HepG2 (cell line): ENCODE results near the gene TSNAXIP1. TPM values are rescaled to one million over a fixed set of nuclear protein-coding genes. Genes with fewer than 3 reads are reported as not detected.

Source experiments
- ARNT ChIP-seq: fragments of 450-650 bp; IDR thresholded peaks from 2 replicates; pipeline ENCODE4 v1.6.1; 2017
- CENPX ChIP-seq: sonication (generic); formaldehyde crosslinking; IDR thresholded peaks from 2 replicates; pipeline ENCODE4 v1.9.0; 2021; ENCODE audit warnings: mild to moderate bottlenecking, missing genetic modification reagents, moderate library complexity
- ISL2 ChIP-seq: sonication (generic); formaldehyde crosslinking; IDR thresholded peaks from 2 replicates; pipeline ENCODE4 v1.5.0; 2020; ENCODE audit warnings: missing genetic modification reagents
- JUNB ChIP-seq: sonication (generic); formaldehyde crosslinking; IDR thresholded peaks from 2 replicates; pipeline ENCODE4 v1.8.0; 2022; ENCODE audit warnings: missing genetic modification reagents, mild to moderate bottlenecking, borderline replicate concordance
- MAFF ChIP-seq: IDR thresholded peaks from 2 replicates; pipeline ENCODE4 v1.6.1; 2011; ENCODE audit warnings: low read depth, low read length, improper control_type of control experiment
- MED13 ChIP-seq: sonication (generic); formaldehyde crosslinking; IDR thresholded peaks from 2 replicates; pipeline ENCODE4 v1.5.0; 2020; ENCODE audit warnings: missing genetic modification reagents
- PAX8 ChIP-seq: sonication (generic); formaldehyde crosslinking; IDR thresholded peaks from 2 replicates; pipeline ENCODE4 v1.8.0; 2022; ENCODE audit warnings: mild to moderate bottlenecking, missing genetic modification reagents, borderline replicate concordance
- TRIM24 ChIP-seq: sonication (generic); formaldehyde crosslinking; IDR thresholded peaks from 2 replicates; pipeline ENCODE4 v1.8.0; 2022; ENCODE audit warnings: mild to moderate bottlenecking, missing genetic modification reagents
- ZMYM4 ChIP-seq: sonication (generic); formaldehyde crosslinking; IDR thresholded peaks from 2 replicates; pipeline ENCODE4 v1.8.1; 2023; ENCODE audit warnings: mild to moderate bottlenecking, missing genetic modification reagents
- ZNF432 ChIP-seq: sonication (generic); formaldehyde crosslinking; IDR thresholded peaks from 2 replicates; pipeline ENCODE4 v1.5.0; 2020; ENCODE audit warnings: missing genetic modification reagents, mild to moderate bottlenecking, borderline replicate concordance
- ZNF7 ChIP-seq: IDR thresholded peaks from 2 replicates; pipeline ENCODE4 v1.6.1; 2016; ENCODE audit warnings: missing biosample characterization, missing genetic modification reagents
- ZSCAN31 ChIP-seq: sonication (generic); formaldehyde crosslinking; IDR thresholded peaks from 2 replicates; pipeline ENCODE4 v1.5.0; 2020; ENCODE audit warnings: low read depth, mild to moderate bottlenecking, missing genetic modification reagents
- polyA plus RNA-seq, 8 experiments: library from polyadenylated mRNA; depleted of rRNA in 3 of 8; stranded (reverse) in 7 of 8; unstranded in 1 of 8; fragments of >200 nt; fragmentation: Illumina TruSeq in 4 of 8; extraction: Trizol in 4 of 8; gene quantifications; 2 replicates each; pipeline versions ENCODE4 v1.2.1 to v1.2.3, GENCODE V29; 2011 to 2016; ENCODE audit warnings: low read depth in 4 of 8, missing spikeins in 1 of 8, mixed read lengths in 1 of 8; ENCODE audit not compliant: insufficient read depth in 1 of 8
- total RNA-seq, 5 experiments: library from RNA; depleted of rRNA; stranded (reverse); fragments of >200 nt; fragmentation: Illumina TruSeq; extraction: Trizol; gene quantifications; 2 replicates each; pipeline ENCODE4 v1.2.3, GENCODE V29; 2016; ENCODE audit warnings: low read depth in 1 of 5
- TF ChIP-seq, protein P1 (sequence below): sonication (generic); formaldehyde crosslinking; IDR thresholded peaks from 2 replicates; pipeline ENCODE4 v1.4.0; 2020; ENCODE audit warnings: missing genetic modification reagents, borderline replicate concordance
- TF ChIP-seq, protein P2 (sequence below): sonication (generic); formaldehyde crosslinking; conservative IDR thresholded peaks from 2 replicates; pipeline ENCODE4 v1.8.0; 2022; ENCODE audit warnings: low read depth, missing genetic modification reagents
- TF ChIP-seq, protein P3 (sequence below): sonication (generic); formaldehyde crosslinking; conservative IDR thresholded peaks from 2 replicates; pipeline ENCODE4 v1.5.0; 2020; ENCODE audit warnings: missing genetic modification reagents
- TF ChIP-seq, protein P4 (sequence below): sonication (generic); formaldehyde crosslinking; IDR thresholded peaks from 2 replicates; pipeline ENCODE4 v1.4.0; 2020; ENCODE audit warnings: low read depth, missing genetic modification reagents
- TF ChIP-seq, protein P5 (sequence below): sonication (generic); formaldehyde crosslinking; IDR thresholded peaks from 2 replicates; pipeline ENCODE4 v1.5.0; 2020; ENCODE audit warnings: missing genetic modification reagents

TSNAXIP1 gene
- total and polyA plus RNA-seq, 2 of the 13 experiments (the other 11 are each of a cell fraction or from before 2014, with no cell fraction given) = 0.37 to 0.86 TPM

DNA sequence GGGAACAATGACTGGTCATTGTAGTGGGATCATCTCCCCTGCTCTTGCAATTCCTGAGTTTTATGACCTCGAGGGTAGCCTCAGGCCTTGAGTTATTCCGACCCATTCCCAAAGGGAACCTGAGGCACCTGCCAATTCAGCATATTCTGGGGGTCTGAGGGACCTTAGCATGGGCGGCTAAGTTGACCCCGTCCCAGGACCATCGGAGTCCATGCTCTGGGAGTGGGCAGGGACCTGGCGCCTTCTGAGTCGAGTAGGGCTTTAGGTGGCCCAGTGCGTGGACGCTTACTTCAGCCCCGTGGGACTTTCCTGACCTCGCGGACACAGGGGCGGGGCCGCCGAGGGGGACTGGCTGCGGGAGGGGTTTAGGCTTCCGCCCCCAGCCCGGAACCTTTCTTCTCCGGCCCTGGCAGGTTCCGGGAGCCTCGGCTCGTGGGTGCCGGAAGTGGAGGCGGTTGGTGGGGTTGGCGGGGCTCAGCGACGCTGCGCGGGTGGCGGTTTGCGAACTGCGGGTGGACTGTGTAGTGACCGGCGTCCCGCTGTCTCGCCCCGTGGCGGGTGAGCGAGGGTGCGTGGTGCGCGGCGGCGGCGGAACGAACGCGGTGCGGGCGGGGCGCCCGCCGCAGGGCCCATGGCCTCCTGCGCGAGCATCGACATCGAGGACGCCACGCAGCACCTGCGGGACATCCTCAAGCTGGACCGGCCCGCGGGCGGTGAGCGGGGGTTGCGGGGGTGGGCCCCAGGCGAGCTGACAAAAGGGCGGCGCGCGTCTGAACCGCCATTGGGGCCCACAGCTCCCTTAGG is 66.1 kb downstream of the TSNAXIP1 start, which contains the start of gene EDC4 (continued):
- TF ChIP-seq, protein P1, sequence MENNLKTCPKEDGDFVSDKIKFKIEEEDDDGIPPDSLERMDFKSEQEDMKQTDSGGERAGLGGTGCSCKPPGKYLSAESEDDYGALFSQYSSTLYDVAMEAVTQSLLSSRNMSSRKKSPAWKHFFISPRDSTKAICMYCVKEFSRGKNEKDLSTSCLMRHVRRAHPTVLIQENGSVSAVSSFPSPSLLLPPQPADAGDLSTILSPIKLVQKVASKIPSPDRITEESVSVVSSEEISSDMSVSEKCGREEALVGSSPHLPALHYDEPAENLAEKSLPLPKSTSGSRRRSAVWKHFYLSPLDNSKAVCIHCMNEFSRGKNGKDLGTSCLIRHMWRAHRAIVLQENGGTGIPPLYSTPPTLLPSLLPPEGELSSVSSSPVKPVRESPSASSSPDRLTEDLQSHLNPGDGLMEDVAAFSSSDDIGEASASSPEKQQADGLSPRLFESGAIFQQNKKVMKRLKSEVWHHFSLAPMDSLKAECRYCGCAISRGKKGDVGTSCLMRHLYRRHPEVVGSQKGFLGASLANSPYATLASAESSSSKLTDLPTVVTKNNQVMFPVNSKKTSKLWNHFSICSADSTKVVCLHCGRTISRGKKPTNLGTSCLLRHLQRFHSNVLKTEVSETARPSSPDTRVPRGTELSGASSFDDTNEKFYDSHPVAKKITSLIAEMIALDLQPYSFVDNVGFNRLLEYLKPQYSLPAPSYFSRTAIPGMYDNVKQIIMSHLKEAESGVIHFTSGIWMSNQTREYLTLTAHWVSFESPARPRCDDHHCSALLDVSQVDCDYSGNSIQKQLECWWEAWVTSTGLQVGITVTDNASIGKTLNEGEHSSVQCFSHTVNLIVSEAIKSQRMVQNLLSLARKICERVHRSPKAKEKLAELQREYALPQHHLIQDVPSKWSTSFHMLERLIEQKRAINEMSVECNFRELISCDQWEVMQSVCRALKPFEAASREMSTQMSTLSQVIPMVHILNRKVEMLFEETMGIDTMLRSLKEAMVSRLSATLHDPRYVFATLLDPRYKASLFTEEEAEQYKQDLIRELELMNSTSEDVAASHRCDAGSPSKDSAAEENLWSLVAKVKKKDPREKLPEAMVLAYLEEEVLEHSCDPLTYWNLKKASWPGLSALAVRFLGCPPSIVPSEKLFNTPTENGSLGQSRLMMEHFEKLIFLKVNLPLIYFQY (CRISPR knock-in tag) = peak; percentile 92
- TF ChIP-seq, protein P2, sequence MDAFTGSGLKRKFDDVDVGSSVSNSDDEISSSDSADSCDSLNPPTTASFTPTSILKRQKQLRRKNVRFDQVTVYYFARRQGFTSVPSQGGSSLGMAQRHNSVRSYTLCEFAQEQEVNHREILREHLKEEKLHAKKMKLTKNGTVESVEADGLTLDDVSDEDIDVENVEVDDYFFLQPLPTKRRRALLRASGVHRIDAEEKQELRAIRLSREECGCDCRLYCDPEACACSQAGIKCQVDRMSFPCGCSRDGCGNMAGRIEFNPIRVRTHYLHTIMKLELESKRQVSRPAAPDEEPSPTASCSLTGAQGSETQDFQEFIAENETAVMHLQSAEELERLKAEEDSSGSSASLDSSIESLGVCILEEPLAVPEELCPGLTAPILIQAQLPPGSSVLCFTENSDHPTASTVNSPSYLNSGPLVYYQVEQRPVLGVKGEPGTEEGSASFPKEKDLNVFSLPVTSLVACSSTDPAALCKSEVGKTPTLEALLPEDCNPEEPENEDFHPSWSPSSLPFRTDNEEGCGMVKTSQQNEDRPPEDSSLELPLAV = peak; percentile 78; the same call in 1 of the 2 replicates
- TF ChIP-seq, protein P3, sequence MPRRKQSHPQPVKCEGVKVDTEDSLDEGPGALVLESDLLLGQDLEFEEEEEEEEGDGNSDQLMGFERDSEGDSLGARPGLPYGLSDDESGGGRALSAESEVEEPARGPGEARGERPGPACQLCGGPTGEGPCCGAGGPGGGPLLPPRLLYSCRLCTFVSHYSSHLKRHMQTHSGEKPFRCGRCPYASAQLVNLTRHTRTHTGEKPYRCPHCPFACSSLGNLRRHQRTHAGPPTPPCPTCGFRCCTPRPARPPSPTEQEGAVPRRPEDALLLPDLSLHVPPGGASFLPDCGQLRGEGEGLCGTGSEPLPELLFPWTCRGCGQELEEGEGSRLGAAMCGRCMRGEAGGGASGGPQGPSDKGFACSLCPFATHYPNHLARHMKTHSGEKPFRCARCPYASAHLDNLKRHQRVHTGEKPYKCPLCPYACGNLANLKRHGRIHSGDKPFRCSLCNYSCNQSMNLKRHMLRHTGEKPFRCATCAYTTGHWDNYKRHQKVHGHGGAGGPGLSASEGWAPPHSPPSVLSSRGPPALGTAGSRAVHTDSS = no peak
- TF ChIP-seq TRIM24 (no peak), ZNF7 (no peak), MED13 (CRISPR knock-in tag) (peak; percentile 79; the same call in 1 of the 2 replicates), MAFF (peak; percentile 44), ARNT (no peak), PAX8 (CRISPR knock-in tag) (no peak; the same call in 1 of the 2 replicates), ZMYM4 (CRISPR knock-in tag) (peak; percentile 91), JUNB (peak; percentile 70; the same call in 1 of the 2 replicates), ISL2 (CRISPR knock-in tag) (peak; percentile 88), CENPX (CRISPR knock-in tag) (no peak), ZNF432 (no peak), ZSCAN31 (CRISPR knock-in tag) (peak; percentile 99)
- TF ChIP-seq, protein P4, sequence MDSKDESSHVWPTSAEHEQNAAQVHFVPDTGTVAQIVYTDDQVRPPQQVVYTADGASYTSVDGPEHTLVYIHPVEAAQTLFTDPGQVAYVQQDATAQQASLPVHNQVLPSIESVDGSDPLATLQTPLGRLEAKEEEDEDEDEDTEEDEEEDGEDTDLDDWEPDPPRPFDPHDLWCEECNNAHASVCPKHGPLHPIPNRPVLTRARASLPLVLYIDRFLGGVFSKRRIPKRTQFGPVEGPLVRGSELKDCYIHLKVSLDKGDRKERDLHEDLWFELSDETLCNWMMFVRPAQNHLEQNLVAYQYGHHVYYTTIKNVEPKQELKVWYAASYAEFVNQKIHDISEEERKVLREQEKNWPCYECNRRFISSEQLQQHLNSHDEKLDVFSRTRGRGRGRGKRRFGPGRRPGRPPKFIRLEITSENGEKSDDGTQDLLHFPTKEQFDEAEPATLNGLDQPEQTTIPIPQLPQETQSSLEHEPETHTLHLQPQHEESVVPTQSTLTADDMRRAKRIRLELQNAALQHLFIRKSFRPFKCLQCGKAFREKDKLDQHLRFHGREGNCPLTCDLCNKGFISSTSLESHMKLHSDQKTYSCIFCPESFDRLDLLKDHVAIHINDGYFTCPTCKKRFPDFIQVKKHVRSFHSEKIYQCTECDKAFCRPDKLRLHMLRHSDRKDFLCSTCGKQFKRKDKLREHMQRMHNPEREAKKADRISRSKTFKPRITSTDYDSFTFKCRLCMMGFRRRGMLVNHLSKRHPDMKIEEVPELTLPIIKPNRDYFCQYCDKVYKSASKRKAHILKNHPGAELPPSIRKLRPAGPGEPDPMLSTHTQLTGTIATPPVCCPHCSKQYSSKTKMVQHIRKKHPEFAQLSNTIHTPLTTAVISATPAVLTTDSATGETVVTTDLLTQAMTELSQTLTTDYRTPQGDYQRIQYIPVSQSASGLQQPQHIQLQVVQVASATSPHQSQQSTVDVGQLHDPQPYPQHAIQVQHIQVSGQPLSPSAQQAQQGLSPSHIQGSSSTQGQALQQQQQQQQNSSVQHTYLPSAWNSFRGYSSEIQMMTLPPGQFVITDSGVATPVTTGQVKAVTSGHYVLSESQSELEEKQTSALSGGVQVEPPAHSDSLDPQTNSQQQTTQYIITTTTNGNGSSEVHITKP = peak; percentile 79
- TF ChIP-seq, protein P5, sequence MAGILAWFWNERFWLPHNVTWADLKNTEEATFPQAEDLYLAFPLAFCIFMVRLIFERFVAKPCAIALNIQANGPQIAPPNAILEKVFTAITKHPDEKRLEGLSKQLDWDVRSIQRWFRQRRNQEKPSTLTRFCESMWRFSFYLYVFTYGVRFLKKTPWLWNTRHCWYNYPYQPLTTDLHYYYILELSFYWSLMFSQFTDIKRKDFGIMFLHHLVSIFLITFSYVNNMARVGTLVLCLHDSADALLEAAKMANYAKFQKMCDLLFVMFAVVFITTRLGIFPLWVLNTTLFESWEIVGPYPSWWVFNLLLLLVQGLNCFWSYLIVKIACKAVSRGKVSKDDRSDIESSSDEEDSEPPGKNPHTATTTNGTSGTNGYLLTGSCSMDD (CRISPR knock-in tag) = no peak
